Glomerular endothelial cell (primary cell): ENCODE results near the gene AP2A2. TPM values are rescaled to one million over a fixed set of nuclear protein-coding genes. Genes with fewer than 3 reads are reported as not detected.

Source experiments
- DNase-seq: peaks from one replicate; pipeline ENCODE4 v3.0.0-alpha.2; 2011; ENCODE audit warnings: low read depth, low spot score; ENCODE audit errors: extremely low read depth
- total RNA-seq: library from RNA; depleted of rRNA; stranded (reverse); fragments of >200 nt; gene quantifications from 2 replicates; pipeline ENCODE4 v1.2.3, GENCODE V29; 2015

AP2A2 gene
- total RNA-seq, 1 donor from 2014 or later, result 129 TPM

DNA sequence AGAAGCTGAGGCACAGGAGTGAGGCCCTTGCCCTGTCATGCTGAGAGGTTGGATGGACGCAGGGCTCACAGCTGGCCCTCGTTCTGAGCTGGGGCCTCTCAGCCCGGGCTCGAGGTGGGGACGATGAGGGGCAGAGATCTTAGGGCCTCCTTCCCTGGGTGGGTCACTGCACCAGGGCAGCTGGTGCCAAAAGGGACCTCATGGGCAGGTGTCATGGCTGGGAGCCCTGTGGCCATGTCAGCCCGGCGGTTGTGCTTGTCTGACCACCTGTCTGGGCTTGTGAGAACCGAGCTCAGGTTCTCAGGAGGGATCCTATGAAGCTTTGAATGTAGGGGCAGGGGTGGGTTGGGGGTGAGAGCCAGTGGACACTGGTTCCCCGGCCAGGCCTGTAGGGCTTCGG is 112.7 kb downstream of the AP2A2 start:
- DNase-seq, result no peak

DNA sequence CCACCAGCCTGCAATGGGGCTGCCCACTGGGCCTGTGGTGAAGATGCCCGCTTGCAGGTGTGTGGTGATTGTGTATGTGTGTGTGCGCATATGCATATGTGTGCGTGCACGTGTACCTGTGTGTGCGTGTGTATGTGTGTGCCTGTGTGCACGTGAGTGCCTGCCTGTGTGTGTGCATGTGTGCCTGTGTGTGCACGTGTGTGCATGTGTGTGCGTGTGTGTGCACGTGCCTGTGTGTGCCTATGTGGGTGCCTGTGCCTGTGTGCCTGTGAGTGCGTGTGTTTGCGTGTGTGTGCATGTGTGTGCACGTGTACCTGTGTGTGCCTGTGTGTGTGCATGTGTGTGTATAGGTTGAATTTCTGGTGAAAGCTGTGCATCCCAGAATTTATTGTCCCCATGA is 113.3 kb downstream of the AP2A2 start:
- DNase-seq, result no peak

DNA sequence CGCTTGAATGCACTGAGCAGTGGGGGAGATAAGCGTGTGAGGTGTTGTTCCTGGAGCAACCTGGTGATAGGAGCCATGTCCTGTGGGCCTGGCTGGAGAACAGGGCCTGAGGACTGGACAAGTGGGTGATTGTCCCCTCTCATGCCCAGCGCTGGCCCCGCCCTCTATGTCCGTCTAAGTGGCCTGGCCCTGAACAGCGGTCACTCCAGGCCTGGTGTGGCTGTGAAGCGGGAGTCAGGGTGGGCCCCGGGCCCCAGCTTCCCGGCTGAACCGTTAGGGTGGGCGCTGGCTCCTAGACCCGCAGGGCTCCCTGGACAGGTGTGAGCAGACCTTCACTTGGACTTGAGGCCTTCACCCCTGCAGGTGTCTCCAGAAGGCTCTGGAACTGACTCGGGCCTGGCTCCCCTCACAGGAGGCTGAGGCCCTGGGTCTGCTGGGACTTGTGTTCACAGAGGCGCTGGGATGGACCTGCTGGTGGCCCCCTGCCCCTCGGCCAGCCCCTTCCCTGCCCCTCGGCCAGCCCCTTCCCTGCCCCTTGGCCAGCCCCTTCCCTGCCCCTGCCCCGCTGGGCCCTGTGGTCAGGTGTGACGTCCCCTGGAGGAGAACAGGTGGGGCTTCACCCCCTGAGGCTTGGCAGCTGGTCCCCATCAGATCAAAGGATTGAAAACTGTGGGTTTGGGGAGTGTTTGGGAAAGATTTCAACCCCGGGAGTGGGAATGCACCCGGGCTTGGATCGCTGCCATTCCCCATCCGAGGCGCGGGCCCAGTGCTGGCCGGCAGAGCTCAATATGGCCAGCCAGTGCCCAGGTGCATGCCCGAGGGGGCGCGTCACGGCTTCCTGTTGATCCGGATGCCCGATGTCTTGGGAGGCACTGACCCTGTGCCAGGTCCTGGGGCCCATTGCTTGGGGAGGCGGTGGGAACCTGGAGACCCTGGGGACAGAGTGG is 114.1 kb downstream of the AP2A2 start:
- no peak for DNase-seq

DNA sequence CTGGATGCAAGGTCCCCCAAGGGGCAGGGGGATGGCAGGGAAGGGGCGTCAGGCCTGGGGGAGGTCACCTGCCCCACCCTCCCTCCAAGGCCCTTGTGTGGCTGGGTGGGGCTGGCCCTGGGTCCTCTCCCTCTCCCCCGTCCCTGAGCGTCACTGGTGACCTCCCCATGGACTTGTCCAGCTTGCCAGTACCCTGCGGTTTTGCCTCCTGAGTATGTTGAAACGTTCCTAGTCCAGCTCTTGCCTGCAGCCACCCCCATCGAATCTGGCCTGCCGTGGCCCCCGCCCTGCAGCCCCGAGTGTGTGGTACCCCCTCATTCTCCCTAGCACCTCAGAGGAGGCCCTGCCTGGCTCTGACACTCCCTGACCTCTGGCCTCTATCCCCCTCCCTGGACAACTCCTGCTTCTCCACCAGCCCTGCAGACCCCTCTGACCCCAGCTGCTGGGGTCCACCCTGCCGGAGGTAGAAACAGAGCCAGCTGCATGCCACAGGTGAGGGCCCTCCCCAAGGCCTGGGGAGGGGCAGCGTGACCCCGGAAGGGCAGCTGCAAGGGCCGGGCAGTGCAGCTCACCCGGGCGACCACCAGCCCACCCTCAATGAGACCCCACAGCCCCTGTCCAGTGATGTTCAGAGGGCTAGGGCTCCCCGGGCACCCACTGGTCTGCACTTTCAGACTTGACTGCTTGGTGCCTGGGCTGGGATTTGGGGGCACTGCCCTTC is 114.9 kb downstream of the AP2A2 start:
- no peak for DNase-seq

DNA sequence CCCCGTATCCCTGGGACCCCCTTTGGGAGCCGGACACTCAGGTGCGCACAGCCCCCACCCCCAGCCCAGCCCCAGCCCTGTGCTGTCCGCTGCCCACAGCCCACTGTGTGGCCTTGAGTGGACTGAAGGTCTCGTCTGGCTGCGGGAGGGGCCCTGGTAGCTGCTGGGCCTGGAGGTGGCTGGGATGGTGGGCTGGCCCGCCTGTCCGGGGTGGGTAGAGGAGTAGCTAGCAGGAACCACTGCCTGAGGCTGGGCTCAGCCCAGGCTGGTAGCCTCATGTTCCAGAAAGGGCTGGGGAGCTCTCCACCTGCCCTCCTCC is 115.4 kb downstream of the AP2A2 start:
- DNase-seq, result no peak

DNA sequence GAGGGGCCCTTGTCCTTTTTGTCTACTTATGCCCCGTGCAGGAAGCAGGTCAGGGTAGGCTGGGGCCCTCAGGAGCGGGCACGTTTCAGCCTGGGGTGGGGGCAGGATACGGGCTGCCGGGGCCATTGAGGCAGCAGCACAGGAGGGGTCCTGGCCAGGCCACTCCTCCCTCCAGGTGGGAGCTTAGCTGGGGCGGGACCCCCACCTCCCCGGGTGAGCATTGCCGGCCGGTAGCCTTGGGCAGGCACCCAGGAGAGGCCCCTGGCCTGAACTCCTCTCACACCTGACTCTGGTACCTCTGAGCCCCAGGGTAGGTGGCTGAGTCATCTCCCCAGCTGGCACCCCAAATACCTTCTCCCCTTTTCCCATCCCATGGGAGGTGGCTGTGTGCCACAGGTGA is 115.8 kb downstream of the AP2A2 start:
- DNase-seq, result no peak

DNA sequence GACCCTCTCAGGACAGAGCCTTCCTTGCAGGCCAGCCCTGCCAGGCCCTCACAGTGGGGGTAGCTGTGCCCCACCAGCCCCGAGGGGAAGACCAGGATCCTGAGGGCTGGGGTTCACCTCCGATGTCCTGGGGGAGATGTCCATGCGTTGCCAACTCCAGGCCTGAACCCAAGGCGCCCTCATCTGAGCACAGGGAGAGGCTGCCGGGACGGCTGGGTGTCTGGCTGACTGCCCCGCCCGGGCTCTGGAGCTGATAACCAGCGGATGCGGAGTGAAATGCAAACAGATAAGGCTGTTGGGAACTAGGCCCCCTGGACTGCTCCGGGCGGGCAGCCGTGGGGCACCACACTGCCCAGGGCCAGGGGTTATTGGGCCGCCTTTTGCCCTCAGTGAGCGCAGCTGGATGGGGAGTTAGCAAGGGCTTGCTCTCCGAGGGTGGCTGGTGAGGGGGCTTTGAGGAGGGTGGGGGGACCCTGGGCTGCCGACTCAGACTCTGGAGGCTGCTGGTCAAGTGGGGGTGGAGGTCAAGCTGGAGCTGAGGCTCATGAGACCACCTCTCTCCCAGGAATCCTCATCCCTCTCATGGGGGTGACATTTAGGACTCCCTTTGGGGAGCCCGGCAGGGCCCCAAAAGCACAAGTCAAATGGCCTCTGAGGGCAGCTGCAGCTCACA is 116.4 kb downstream of the AP2A2 start:
- DNase-seq, result no peak

DNA sequence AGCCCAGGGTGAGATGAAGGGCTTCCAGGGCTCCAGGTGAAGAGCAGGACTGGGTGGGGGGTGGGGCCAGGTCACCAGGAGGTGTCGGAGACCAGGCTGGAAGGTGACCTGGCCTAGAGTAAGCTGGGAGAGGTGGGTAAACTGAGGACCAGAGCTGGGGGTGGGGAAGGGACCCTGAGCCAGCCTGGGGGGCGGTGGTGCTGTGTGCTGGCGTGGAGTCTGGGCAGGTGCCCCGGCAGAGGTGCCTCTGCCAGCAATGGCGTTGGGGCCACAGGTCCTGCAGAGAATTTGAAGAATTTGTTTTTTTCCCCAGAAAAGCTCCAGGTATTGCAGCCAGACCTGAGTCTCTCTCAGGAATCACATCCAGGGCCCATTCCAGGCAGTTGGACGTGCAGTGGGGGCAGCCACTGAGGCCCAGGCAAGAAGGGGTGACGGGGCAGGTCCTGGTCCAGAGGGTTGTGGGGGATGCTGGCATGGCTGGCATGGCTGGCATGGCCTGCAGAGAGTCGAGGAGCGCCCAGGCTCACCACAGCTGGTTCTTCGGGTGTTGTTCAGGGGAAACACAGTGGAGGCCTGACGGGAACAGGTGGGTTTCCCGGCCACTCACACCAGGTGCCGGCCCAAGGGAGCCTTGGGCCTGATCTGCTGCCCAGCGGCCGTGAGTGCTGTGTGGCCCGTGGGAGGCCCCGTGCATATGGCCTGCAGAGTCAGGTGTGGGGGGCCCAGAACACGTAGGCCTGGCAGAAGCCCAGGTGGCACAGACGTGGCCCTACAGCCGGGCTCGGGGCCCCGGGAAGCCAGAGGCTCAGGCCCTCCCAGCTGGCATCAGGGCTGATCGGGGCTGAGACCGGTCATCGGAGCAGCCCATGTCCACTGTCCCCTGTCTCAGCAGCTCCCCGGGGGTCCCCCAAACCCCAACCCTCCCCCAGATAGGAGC is 117.2 kb downstream of the AP2A2 start:
- DNase-seq, result no peak

DNA sequence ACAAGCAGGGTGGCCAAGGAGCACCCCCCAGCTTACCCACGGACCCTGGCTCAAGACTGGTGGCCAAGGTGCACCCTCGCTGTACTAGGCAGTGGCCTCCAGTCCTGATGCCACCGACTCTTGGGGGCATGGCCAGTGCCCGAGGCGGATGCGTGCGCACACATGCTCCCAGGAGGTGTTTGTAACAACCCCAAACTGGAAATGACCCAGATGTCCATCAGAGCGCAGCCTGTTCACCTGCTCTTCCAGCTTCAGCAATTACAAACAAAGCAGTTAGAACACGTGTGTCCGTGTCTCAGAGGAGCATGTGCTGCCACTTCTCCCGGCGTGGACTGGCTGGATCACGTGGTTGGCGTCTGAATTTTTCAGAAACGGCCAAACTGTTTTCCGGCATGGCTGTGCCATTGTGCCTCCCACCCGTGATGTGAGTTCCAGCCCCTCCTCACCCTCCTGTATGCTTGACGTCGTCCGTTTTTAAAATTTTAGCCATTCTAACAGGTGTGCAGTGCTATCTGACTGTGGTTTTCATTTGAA is 118.0 kb downstream of the AP2A2 start:
- no peak for DNase-seq

DNA sequence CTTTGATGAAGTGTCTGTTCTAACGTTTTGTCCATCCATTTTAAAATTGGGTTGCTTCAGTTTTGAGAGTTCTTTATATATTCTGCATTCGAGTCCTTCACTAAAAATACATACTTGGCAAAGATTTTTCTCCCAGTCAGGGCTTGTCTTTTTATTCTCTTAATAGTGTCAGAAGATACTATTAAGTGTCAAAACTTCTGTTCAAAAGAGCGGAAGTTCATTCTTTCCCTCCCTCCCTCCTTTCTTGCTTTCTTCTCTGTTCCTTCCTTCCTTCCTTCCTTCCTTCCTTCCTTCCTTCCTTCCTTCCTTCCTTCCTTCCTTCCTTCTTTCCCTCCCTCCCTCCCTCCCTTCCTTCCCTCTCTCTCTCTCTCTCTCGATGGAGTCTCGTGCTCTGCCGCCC is 118.5 kb downstream of the AP2A2 start:
- DNase-seq, result no peak

DNA sequence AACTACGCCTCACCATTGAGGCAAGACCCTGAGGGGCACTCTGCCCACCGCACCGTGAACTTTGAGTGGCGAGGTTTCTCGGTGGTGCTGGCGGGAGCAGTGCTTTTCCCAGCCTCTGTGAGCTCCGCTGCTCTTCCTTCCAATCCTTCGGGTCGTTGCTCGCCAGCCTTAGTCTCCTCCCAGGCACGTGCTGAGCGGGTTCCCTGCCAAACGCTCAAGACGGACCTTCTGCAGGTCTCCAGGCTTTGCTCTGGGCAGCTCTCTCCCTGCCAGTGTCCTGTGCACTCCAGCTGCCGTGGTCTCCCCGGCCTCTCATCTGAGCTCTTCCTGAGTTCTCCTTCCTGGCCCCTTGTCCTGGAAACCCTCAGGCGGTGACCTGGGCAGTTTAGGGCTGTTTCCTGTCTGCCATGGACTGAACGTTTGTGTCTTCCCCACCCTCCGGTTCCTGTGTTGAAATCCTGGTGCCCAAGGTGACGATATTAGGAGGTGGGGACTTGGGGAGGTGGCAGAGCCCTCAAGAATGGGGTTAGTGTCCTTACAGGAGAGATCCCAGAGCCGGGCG is 122.0 kb downstream of the AP2A2 start:
- DNase-seq, result no peak

DNA sequence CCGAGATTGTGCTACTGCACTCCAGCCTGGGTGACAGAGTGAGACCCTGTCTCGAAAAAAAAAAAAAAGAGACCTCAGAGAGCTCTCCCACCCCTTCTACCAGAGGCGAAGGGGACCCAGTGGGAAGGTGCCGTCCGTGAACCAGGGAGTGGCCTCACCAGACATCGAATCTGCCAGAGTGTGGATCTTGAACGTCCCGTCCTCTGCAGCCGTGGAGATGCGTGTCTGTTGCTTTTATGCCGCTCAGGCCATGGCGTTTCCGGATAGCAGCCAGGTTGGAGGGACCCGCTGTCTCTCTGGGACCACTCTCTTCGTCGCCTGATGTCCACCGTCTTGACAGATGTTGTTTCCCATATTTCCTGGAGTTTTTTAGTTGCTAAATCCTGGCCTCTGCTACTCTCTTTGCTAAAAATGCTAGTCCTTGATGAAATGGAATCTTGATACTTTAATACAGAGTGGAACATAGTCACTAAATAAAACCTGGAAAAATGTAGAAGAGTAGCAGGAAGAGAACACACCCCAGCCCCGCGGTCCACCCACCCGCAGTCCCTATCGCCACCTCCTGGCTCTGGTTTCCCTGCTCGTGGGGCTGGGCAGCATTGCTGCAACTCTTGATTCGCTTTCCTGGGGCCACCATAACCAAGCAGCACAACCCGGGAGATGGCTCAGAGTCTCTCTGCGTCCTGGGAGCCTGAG is 122.9 kb downstream of the AP2A2 start:
- no peak for DNase-seq

DNA sequence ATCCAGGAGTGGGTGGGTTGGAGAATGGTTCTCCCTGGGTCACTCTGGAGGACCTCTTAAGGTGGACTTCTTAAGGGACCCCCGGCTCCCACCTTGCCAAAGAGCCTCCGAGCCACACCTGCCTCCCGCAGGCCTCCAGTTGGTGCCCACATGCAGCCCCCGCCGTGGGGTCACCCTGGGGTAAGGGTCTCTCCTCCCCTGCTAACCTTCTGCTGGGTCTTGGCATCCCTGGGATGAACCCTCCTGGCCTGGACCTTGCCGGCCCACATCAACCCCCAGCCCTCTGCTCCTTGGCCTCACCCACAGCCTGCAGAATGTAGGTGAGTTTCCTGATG is 123.4 kb downstream of the AP2A2 start:
- no peak for DNase-seq

DNA sequence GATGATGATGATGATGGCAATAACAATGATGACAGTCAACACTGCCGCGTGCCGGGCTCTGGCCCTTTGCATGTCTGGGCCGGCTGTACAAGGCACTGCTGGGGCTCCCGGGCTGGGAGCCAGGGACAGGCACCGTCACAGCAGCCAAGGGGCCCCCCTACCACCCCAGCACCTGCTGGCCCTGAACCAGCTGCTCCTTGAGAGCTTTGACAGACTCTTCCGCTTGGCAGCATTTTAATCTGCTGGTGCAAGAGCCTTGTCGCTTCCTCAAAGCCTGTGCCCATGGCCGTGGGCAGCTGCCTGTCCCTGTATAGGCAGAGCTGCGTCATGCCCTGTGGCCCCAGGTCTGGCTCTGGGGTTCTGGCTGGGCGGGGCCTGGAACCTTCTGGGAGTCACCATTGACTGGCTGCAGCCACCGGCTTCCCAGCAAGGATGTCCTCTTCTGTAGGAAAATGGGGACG is 123.8 kb downstream of the AP2A2 start:
- DNase-seq, result no peak

DNA sequence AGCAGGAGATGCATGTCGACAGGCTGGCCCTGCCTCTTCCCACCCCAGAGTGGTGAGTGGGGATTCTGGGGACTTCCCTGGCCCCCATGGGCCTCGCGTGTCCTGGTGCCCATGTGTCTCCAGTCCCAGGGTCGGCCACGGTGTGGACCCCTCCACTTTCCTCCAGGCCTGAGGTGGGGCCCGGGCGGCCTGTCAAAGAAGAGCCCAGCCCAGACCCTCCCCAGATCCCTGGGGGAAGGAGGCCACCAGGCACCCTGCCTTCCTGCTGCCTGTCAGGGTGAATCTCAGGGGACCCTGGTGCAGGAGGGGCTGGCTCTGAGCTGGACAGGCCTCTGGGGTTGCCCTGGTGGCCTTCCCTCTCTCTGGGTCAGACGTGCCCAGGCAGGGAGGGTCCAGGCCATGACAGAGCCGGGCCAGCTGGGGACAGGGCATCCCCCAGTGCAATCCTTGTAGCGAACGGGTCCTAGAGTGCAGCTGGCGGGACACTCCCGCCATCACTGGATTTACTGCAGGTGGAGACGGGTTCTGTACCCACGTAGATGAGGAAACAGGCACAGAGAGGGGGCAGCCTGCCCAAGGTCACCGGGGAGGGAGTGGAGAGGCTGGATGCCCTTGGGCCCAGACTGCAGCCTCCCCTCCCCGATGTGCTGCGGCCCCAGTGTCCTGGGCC is 124.4 kb downstream of the AP2A2 start:
- no peak for DNase-seq

DNA sequence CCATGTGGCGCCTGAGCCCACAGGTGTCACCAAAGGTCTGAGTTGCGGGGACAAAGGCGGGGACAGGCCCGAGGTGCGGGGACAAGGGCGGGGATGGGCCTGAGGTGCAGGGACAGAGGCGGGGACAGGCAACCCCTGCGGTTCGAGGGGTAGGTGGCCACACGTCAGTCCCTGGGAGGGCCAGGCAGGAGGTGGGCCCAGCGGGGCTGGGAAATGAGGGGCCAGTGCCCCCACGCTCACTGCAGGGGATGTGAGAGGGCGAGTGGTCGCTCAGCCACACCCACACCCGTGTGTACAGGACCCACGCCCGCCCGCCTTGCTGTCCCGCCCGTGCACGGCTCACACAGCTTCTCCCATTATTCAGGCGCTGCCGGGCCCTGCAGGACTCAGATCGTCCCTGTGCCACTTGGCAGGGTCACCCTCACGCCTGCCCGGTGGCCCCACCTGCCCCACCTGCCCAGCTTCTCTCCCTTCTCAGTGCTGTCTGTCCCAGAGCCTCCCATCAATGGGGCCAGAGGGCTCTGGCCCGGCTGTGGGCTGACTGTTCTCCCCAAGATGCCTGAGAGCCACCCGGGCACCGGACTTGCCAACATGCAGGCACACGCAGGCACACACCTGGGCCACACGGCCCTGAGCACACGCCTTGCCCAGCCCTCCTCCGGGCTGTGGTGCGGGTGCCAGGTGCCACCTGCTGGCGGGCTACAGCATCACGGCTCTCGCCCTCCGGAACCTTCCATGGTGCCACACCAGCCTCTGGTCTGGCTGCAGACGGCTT is 125.1 kb downstream of the AP2A2 start:
- no peak for DNase-seq

DNA sequence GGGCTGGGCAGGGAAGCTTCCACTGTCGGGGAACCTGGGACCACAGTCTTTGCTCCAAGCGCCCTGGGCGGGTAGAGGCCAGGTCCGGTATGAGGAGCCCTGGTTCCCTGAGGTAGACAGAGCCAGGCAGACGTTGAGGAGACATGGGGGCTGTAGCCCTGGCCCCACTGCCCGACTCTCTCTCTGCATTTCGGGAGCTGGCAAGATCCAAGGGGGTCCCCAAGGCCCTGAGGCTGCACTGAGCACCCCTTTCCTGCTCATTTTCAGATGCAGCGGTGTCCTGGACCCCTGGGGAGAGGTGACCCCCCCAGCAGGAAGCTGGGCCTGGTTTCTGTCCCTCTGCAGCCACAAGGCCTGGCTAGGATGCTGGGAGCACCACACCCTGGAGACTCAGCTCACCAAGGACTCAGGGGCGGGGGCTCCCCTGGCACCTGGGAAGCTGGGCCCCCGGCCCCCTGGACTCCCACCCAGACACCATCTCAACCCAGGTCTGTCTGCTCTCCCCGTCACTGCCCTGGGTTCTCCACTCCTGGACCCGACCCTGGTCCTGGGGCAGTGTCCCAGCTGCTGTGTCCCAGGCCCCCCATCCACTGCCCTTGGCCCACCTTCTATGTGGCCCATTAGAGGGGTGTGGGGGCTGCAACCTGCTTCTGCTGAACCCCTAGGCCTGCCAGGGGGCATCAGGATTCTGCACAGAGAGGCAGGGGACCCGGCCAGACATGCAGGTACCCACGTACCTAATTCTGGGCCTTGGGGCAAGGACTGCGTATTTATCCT is 125.9 kb downstream of the AP2A2 start:
- no peak for DNase-seq
